VCaP (cell line): ENCODE measurements around the gene SCN9A.
A peak's percentile ranks its signal among the peaks of the same experiment; 100 is the strongest.

Experiments
- H3K27ac ChIP-seq: fragments of 450-650 bp; 2 replicates; pipeline ENCODE4 v1.5.1; 2017
- CTCF ChIP-seq: fragments of 450-650 bp; conservative IDR thresholded peaks from 2 replicates; pipeline ENCODE4 v1.5.1; 2017; ENCODE audit warnings: mild to moderate bottlenecking, moderate library complexity

Gene SCN9A

GRCh38 chr2:166385313-166385712, 9.6 kb upstream of the SCN9A start:
- no peak overlapping the region for H3K27ac ChIP-seq
- TF ChIP-seq CTCF = no peak

GRCh38 chr2:166384774-166385173, 9.0 kb upstream of the SCN9A start:
- peak; percentile 70 for TF ChIP-seq CTCF
- H3K27ac ChIP-seq = no peak overlapping the region

- TF ChIP-seq CTCF = no peak
- H3K27ac ChIP-seq = no peak overlapping the region
These were observed 6.7 kb upstream of the SCN9A start for GRCh38 chr2:166382448-166382847.

GRCh38 chr2:166380615-166381014, 4.9 kb upstream of the SCN9A start:
- TF ChIP-seq CTCF = no peak
- H3K27ac ChIP-seq = no peak overlapping the region

- H3K27ac ChIP-seq = no peak overlapping the region
- TF ChIP-seq CTCF = no peak
These were observed 1.1 kb upstream of the SCN9A start for GRCh38 chr2:166376873-166377272.

- H3K27ac ChIP-seq = no peak overlapping the region
- TF ChIP-seq CTCF = no peak
These were observed 714 bp upstream of the SCN9A start for GRCh38 chr2:166376488-166376828.

- TF ChIP-seq CTCF = no peak
- no peak overlapping the region for H3K27ac ChIP-seq
These were observed 479 bp downstream of the SCN9A start for GRCh38 chr2:166375195-166375735.

GRCh38 chr2:166373951-166374350, 1.8 kb downstream of the SCN9A start:
- H3K27ac ChIP-seq = no peak overlapping the region

More at GRCh38 chr2:166373951-166374350, 1.8 kb downstream of the SCN9A start:
- TF ChIP-seq CTCF = no peak
